GM19238 (cell line): ENCODE data around the gene MFAP5.

Source experiments
- DNase-seq: peaks from one replicate; pipeline ENCODE4 v3.0.0; 2011; ENCODE audit warnings: low spot score; ENCODE audit not compliant: insufficient read length

The MFAP5 gene, protein sequence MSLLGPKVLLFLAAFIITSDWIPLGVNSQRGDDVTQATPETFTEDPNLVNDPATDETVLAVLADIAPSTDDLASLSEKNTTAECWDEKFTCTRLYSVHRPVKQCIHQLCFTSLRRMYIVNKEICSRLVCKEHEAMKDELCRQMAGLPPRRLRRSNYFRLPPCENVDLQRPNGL

DNA sequence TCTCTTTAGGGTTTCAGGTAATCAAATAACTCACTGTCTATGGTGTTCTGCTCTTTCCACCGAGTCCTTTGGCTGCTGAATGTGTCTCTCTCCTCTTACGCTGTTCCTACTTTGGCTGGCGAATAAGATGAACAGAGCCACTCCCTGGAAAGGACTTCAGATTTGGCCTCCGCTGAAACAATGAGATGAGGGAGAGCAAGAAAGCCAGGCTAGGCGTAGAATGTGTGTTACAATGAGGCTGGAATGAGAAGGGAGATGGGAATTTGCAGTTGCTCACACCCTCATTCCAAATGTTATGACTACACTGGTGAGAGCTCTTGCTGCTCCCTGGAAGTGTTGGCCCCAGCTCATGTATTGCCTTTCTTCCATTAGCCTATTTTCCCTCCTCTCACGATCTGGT is at the start of gene MFAP5:
MFAP5 (minus strand) TSS at position 234 of the 400 bp plus-strand sequence. CDS start 722 bp downstream, outside the sequence.
- DNase-seq = no peak

DNA sequence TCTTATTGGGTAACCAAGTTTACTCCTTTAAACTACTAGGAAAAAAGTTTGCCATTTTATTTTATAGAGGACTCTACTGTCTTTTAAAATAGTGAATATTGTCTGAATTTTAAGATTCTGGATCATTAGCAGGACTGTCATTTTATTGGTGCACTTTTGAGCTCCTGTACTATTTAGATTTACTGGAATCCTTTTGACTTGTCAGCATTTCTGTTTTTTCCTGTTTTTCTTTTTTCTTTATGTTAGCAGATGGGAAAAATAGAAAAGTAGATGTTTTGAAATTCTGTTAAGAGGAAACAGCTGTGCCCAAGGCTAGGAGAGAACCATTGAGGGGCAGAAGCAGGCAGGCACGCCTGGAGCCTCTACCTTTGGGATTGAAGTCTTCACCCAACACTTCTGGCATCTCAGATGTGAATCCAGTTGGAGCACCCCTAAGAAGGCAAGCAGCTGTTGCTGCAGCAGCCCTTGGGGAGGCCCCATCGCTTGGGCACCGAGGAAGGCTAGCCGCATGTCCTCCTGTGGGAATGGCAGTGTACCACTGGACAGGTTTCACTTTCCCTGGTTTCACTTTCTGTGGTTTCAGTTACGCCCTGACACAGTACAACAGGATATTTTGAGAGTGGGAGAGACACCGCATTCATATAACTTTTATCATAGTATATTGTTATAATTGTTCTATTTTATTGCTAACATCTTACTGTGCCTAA is 46.7 kb upstream of the MFAP5 start:
- DNase-seq = no peak

DNA sequence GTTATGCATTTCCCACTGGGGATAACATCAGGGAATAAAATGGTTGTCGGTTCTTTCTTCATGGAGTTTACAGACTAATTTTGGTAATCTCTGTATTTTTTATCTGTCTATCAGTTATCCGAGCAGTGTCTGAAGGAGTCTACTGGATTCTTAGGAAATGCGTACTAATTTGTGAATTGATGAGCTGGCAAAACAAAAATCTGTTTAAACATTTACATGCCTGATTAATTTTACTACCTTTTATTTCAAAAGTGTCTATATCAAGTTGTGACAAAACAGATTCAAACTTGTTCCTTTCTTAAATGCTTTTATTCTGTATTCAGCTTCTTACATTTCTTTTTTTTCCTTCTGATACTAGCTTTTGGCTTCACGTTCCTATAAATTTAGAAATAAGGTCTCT is 39.5 kb upstream of the MFAP5 start:
- DNase-seq = no peak

DNA sequence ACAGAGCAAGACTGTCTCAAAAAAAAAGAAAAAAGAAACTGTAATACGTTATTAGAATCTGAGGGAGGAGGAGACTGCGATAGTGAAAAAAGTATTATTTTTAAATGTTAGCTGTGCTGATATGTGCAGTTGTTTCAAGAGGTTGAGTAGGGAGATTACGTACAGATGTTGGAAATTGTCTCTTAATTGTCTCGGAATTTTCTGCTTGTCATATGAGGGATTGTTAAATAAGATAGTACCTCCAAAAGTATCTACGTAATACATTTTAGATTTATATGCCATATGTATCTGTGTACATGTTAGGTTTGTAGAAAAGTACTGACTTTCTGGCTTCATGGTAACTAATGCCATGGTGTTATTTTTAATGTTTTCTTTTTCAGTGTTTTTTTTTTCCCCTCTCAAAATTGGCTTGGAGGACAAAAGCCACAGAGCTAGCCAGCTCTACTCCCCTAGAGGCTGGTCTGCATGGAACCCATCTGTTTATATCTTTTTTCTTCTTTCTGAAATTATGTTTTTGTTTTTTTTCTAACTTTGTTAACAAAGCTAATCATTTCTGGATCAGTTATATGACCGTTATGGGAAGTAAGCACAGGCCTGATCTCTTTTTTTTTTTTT is 38.5 kb upstream of the MFAP5 start:
- DNase-seq = no peak

DNA sequence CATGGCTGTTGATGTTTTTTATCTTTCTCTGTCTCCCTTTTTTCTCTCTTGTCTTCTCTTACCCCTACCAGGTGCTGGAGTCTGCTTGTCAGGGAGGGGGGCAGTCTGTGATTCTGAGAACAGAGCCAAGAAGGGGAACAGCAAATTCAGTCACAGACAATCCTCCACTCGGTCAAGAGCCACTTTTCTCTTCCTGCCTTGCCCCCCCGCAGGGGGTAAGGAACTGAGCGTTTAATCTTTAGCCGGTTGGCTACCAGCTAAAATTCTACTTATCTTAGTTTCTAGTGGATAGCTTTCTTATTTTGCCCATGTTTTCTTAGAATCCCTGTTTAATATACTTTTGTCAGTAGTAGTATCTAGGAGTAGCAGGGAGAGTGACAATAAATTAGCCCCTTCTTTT is 37.1 kb upstream of the MFAP5 start:
- DNase-seq = no peak

DNA sequence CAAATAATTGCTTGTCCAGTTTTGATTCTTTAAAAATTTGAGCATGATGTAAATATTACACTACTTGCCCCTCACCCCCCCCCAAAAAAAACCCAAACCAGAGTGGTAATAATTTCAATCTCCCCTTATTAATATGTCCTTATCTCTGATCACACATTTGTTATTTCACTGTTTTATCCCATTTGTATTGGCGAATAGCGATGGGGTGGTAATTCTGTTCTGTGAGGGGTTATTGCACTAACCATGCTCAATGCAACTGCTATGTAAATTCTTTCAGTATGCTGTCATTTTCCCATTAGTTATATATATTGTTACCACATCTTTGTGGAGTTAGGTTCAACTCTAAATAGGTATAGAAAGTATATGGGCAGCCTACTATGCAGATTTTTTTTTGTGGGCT is 36.3 kb upstream of the MFAP5 start:
- no peak for DNase-seq

DNA sequence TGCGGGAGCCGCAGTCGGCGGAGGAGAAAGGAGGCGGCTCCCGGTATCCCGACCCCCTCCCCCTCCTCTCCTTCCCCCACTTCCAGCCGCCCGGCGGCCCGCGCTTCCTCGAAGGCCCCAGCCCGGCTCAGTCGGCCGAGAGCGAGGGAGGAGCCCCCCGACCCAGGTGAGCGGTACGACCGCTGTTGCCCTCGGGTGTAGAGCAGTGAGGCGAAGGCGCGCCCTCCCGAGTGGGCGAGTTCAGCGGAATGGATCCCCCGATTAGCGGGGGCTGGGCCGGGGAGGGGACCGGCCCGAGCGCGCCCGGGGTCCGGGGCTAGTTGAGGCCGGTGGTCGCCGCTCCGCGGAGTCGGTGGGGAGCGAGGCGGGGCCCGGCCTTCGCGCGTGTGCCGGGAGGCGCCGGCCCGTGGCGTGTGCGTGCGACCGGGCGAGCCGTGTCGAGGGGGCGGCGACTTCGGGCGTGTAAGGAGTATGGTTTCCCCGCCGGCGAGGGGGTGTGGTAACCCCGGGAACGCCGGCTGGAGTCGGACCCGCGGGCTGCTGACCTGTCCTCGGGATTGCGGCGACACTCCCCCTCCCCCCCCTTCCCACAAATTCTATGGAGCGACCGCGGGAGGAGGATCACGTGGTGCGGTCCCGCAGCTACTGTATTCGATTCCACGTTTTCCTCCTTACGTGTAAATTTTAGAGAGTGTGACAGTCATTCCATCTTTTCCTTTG is 35.7 kb upstream of the MFAP5 start:
- no peak for DNase-seq

DNA sequence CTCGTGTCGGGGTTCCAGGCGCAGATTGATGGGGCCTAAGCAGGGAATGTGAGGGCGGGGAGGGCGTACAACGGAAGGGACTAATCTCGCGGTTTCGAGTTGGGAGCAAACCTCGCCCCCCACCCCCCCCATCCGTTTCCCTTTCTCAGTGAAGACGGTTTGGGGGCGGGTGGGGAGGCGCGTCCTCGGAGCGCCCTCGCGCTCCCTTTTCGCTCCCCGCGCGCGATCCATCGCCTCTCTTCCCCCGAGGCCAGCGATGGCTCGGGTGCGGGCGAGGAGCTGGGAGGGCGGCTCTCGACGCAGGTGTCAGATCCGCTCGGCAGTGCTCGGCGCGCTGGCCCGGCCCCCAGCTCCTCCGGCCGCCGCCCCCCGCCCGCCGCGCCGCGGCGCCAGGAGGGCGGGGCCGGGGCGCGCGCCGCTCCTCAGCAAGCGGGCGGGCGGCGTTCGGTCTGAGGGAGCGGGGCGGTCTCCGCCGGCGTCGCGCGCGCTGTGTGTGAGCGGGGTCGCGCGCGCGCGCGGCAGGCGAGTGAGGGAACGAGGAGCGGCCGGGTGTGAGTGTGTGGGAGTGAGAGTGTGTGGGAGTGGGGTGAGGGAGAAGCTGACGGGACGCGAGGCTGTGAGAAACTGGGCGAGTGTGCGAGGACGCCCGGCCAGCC is 35.0 kb upstream of the MFAP5 start, which contains the start of gene RIMKLB:
RIMKLB (plus strand) TSS at position 516 of the 656 bp plus-strand sequence. CDS start 15,876 bp downstream, outside the sequence.
- peak; percentile 84 for DNase-seq

DNA sequence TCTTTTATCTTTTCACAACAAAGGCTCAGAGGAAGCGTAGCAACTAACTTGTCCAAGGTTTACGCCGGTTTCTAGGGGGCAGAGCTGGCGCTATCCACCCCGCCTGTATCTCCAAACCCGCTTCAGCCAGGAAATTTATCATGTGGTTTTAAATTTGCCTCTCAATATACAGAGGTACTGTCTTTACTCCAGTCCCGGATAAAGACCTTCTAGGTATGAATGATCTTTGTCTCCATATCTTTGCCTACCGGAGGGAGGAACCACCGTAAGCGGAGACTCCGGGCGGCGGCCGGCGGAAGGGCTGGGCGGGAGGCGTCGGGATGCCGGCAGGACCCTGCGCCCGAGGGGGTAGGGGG is 34.5 kb upstream of the MFAP5 start:
- no peak for DNase-seq

DNA sequence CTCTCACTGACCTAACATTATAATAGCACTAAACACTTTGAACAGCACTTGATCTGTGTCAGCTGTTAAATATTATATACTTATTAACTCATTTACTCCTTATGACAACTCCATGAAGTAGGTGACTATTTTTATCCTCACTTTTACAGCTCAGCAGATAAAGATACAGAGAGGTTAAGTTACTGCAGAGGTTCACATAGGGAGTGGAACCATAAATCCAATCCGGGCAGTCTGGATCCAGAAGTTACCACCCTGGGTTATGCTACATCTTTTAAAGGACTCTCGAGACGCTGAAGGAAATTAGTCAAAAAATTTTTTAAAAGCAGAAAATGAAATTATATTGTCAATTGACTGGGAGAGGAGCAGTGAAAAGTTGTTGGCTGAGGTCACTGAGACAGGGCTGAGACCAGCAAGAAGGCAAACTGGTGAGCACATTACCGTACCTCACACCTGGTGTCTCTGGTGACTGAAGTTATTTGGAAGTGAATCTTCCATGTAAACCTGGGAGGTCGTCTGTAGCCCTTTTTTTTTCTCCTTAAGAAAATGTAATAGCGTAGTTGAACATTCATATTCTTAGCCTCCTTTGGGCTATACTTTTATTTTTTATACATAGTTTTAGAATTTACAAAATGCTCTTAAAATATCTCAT is 33.9 kb upstream of the MFAP5 start:
- DNase-seq = no peak

DNA sequence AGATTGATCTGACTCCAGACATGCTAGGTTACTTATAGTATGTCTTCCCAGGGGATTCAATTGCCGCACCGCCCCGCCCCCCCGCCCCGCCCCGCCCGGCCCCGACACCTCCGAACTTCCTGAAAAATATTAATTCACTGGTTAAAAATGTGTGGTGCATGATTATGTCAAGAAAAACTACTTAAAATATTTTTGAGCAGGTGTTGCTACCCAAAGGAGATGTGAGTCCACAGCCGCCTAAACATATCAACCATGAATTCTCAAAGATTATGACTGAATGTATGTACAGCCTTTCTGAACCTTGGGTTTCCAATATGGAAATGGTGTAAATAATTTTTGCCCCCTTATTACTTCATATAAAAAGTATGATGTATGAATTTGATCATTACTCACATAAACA is 32.5 kb upstream of the MFAP5 start:
- no peak for DNase-seq

DNA sequence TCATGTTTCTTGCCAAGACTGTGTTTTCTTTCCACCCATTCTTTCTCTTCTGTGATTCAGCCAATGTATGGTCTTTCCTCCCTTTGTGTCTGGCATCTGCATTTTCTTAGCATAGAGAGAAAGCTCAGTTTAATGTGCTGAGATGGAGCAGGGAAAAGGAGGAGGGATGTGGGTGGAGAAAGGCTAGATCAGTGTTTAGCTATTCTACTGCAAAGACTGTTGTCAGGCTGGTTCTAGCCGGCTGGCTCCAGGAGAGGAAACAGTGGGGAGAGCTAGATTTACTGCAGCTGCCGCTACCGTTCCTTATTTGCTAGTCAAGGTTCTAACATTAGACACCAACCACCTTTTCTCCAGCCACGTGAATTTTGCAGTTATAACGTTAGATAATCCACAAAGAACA is 29.9 kb upstream of the MFAP5 start:
- no peak for DNase-seq

DNA sequence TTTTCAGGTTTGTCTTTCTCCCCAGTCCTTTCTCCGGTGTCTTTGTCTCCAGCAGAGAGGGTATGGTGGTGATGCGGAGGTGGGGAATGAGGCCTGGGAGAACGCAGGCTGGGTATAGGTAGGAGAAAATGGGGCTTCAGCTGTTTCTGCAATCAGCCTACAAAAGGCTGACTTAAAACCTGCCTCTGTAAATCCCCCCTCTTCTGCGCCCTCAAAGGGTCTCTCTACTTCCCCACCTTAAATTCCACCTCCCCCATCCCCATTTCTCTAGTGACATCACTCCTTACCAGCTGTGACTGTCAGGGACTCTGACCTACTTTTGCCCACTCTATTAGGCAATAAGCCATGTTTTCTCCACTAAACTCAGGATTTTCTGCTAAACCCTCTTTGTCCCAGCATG is 27.1 kb upstream of the MFAP5 start:
- DNase-seq = no peak

DNA sequence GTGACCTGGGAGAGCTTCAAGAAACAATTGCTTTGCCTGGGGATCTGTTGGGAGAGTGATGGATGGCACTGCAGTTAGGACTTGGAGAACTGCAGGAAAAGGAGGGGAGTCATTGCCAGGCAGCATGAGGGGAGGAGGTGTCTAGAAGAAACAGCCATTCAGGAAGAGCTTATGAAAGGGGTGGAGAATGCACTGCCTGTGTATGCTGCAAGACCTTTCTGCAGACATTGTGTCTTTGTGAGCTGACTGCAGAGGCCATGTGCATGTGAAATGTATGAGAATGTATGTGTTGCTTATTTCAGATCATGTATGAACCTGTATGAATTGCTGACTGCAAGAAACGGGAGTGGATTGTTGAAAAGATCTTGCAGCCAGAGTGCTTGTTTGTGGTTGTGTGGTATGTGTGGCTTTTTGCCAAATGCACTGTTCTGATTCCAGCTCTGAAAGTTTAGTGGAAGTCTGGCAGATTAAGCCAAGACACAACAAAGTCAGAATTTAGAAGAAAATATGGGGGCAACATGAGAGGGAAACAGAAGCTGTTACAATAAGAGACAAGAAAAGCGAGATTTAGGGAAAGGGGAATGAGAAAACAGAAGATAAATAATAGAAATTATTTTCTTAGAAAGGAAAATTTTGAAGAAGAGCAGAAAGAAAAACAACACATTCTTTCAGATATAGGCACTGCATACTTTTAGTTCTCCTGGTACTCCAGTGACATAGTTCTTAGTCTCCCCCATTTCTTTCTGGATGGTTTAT is 25.4 kb upstream of the MFAP5 start:
- no peak for DNase-seq

DNA sequence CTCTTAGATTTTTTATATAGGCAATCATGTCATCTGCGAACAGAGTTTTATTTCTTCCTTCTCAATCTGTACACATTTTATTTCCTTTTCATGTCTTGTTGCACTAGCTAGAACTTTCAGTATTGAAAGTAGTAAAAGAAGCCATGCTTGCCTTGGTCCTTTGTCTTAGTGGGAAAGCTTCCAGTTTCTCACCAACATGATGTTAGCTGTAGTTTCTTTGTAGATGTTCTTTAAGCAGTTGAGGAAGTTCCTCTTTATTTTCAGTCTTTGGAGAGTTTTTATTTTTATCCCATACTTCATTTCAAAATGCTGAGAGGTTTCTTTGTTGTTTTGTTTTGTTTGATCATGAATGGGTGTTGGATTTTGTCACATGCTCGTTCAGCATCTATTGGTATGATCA is 22.4 kb upstream of the MFAP5 start:
- no peak for DNase-seq

DNA sequence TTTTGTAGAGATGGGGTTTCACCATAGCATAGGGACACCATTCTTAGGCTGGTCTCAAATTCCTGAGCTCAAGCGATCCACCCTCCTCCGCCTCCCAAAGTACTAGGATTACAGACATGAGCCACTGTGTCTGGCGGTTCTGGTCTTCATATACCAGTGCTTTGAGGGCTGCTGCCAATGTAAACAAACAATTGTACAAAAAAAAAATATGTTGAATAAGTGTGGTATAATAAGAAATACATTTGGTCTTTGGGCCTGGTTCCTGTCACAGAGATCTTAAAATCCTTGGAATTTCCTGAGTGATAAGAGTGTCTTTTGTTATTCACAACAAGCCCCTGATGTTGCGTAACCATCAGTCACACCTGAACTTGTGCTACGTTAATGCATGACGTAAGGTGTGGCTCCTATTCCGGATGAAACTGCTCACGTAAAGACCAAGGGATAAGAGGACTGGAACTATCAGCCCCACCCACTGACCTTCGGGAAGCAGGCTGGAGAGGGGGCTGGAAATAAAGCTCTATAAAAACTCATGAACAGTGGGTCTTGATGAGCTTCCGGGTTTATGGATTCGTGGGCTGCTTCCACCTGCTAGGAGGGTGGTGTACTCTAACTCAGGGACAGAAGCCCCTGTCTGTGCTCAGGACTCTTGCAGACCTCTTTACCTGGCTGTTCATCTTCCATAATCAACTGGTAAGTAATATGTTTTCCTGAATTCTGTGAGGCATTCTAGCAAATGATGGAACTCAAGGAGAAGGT is 18.7 kb upstream of the MFAP5 start:
- DNase-seq = no peak

DNA sequence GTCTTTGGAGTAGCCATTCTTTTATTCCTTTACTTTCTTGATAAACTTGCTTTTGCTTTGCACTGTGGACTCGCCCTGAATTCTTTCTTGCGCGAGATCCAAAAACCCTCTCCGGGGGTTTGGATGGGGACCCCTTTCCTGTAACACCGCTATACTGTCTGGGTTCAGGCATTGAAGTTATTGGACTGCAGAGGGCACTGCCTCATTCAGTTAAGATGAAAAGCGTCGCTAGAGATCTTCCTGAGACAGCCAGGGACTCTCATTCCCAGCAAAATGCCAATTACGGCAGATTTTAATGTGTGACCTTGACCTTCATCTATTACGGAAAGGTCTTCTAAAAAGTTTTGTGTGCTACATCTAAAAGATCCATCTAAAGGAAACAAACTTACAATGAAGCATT is 17.9 kb upstream of the MFAP5 start:
- DNase-seq = no peak

DNA sequence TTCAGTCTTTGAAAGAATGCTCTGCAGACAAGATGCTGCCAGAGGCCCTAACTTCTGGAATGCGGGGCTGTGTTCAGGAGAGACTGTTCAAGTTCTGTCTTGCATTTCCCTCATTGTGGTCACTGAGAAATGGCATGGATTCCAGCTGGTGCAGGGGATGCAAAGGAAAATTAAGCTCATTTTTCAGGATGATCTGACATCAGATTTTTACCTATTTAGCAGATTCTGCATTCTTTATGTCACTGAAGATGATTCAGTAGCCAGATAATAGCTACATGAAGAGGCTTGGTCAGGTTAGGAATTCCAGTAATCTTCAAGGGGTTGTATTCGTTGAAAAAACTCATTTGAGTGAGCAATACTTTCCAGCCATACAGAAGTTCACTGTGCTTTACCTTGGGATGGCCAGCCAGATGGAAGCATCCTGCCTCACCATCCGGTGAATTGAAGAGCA is 16.1 kb upstream of the MFAP5 start:
- DNase-seq = no peak

DNA sequence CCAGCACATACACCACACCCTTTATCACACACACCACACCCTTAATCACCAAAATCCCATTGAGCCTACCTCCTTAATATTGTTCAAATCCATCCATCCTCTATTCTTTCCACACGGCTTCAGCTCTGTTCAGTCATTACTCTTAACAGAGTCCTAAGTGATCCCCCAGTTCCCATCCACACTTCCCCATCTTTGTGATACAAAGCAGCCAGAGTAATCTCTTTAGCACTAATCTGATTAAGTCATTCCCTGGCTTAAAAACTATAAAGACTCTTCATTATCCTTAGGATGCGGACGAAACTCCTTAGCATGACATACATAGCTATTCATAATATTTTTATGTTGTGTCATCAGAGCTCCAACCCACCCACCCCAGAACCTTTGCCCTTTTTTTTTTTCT is 14.7 kb upstream of the MFAP5 start:
- no peak for DNase-seq

DNA sequence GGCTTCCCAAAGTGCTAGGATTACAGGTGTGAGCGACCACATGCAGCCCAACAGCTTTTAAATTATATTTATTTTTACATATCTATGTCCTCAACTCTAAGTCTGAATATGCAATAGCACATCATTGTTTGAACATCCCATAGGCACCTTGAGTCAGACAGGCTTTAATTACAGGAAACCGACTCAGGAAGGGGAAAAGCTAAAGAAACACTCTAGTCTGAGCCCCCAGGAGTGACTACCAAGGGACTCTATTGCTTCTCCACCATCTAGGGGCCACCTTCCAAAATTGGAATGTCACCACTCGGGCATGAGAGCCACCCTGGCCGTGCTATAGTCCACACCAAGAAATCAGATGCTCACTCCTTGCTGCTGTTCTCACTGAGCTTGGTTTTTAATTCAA is 14.0 kb upstream of the MFAP5 start:
- no peak for DNase-seq
